SK-N-SH (cell line): ENCODE measurements around the gene OSBPL8. TPM values are rescaled to one million over a fixed set of nuclear protein-coding genes. Genes with fewer than 3 reads are reported as not detected.

Experiments
- CTCF ChIA-PET: fragments of 300-600, 350-600 bp; formaldehyde crosslinking; extraction: SDS; loops from one replicate; lab custom pipeline; 2021; lab: Yijun Ruan, JAX
- POLR2A ChIA-PET: fragments of 350-600 bp; sonication (Branson Sonifier 250); formaldehyde crosslinking; extraction: SDS; loops from one replicate; lab custom pipeline; 2020; ENCODE audit warnings: antibody characterized with exemption, inconsistent platforms; lab: Yijun Ruan, JAX
- DNase-seq: peaks from one replicate; pipeline ENCODE4 v3.0.0; 2012
- H2AFZ ChIP-seq: fragments of 200-600 bp; sonication (generic); 2 replicates; pipeline ENCODE4 v1.8.1; 2016; ENCODE audit warnings: antibody characterized with exemption, mild to moderate bottlenecking, low read depth
- H3F3A ChIP-seq: fragments of 200-600 bp; sonication (generic); replicated peaks from 2 replicates; pipeline ENCODE3; 2016; ENCODE audit warnings: antibody characterized with exemption, mild to moderate bottlenecking; ENCODE audit not compliant: insufficient read depth
- H3K27ac ChIP-seq, 2 experiments: fragments of 200-500 bp in 1 of 2; fragments of 200-600 bp in 1 of 2; sonication (Bioruptor generic) in 1 of 2; sonication (generic), shearing (Covaris generic) in 1 of 2; 2 replicates each; pipeline versions ENCODE4 v1.5.1 to v1.6.1; 2014 to 2016; ENCODE audit warnings: low read depth in 2 of 2, inconsistent platforms in 1 of 2, low read length in 1 of 2, mild to moderate bottlenecking in 1 of 2, mixed read lengths in 1 of 2
- H3K27me3 ChIP-seq: fragments of 200-600 bp; sonication (generic), shearing (Covaris generic); 2 replicates; pipeline ENCODE4 v1.6.1; 2016; ENCODE audit warnings: mixed run types; ENCODE audit not compliant: insufficient read depth
- H3K36me3 ChIP-seq, 2 experiments: fragments of 200-500 bp in 1 of 2; fragments of 200-600 bp in 1 of 2; sonication (Bioruptor generic) in 1 of 2; sonication (generic) in 1 of 2; replicated peaks in 1 of 2; 2 replicates each; pipeline versions ENCODE3 to v1.5.1; 2014 to 2016; ENCODE audit warnings: low read length in 1 of 2, mild to moderate bottlenecking in 1 of 2; ENCODE audit not compliant: insufficient read depth in 2 of 2, control insufficient read depth in 1 of 2
- H3K4me1 ChIP-seq, 2 experiments: fragments of 200-500 bp in 1 of 2; fragments of 200-600 bp in 1 of 2; sonication (Bioruptor generic) in 1 of 2; sonication (generic), shearing (Covaris generic) in 1 of 2; 2 replicates each; pipeline versions ENCODE4 v1.5.1 to v1.6.1; 2014 to 2016; ENCODE audit warnings: low read depth in 1 of 2, low read length in 1 of 2, mixed run types in 1 of 2; ENCODE audit not compliant: insufficient read depth in 2 of 2, control insufficient read depth in 1 of 2
- H3K4me2 ChIP-seq: fragments of 200-600 bp; sonication (generic), shearing (Covaris generic); 2 replicates; pipeline ENCODE4 v1.6.1; 2017; ENCODE audit warnings: mixed run types
- H3K4me3 ChIP-seq, 2 experiments: fragments of 200-500 bp in 1 of 2; fragments of 200-600 bp in 1 of 2; sonication (Bioruptor generic) in 1 of 2; sonication (generic), shearing (Covaris generic) in 1 of 2; 2 replicates each; pipeline versions ENCODE4 v1.5.1 to v1.8.1; 2014 to 2016; ENCODE audit warnings: low read depth in 2 of 2, inconsistent platforms in 1 of 2, low read length in 1 of 2, mild to moderate bottlenecking in 1 of 2, mixed read lengths in 1 of 2, moderate library complexity in 1 of 2
- H3K79me2 ChIP-seq: fragments of 200-600 bp; sonication (generic); 2 replicates; pipeline ENCODE4 v1.8.1; 2017; ENCODE audit warnings: mild to moderate bottlenecking; ENCODE audit not compliant: insufficient read depth
- H3K9ac ChIP-seq: fragments of 200-600 bp; sonication (generic); 2 replicates; pipeline ENCODE4 v1.6.1; 2017; ENCODE audit warnings: mixed run types
- H3K9me2 ChIP-seq: fragments of 200-600 bp; sonication (generic); 2 replicates; pipeline ENCODE4 v1.6.1; 2017; ENCODE audit warnings: mixed run types
- H3K9me3 ChIP-seq: fragments of 200-600 bp; sonication (generic); 2 replicates; pipeline ENCODE4 v1.6.1; 2017; ENCODE audit warnings: mixed run types, mild to moderate bottlenecking, moderate library complexity
- H4K20me1 ChIP-seq: fragments of 200-600 bp; sonication (generic); 2 replicates; pipeline ENCODE4 v1.6.1; 2017; ENCODE audit warnings: mild to moderate bottlenecking, mixed run types; ENCODE audit not compliant: insufficient read depth
- CHD2 ChIP-seq: fragments of 150-350 bp; IDR thresholded peaks from 2 replicates; pipeline ENCODE4 v1.6.1; 2018; ENCODE audit warnings: low read length; ENCODE audit not compliant: partially characterized antibody
- ELF1 ChIP-seq: IDR thresholded peaks from 2 replicates; pipeline ENCODE4 v1.4.0; 2012
- EP300 ChIP-seq, 2 experiments: IDR thresholded peaks; 2 replicates each; pipeline versions ENCODE4 v1.4.0 to v1.6.1; 2012; ENCODE audit warnings: borderline replicate concordance in 1 of 2, low read depth in 1 of 2, low read length in 1 of 2
- EZH2phosphoT487 ChIP-seq: fragments of 200-600 bp; sonication (generic); IDR thresholded peaks from 2 replicates; pipeline ENCODE4 v1.6.1; 2017; ENCODE audit warnings: low read depth, mixed run types, mild to moderate bottlenecking, antibody characterized with exemption, moderate library complexity, borderline replicate concordance
- FOSL2 ChIP-seq: IDR thresholded peaks from 2 replicates; pipeline ENCODE4 v1.4.0; 2012; ENCODE audit warnings: low read depth, mild to moderate bottlenecking, moderate library complexity, borderline replicate concordance
- FOXJ3 ChIP-seq: sonication (generic); formaldehyde crosslinking; IDR thresholded peaks from 2 replicates; pipeline ENCODE4 v1.5.1; 2020; ENCODE audit warnings: mild to moderate bottlenecking, missing genetic modification reagents
- FOXM1 ChIP-seq: IDR thresholded peaks from 2 replicates; pipeline ENCODE4 v1.4.0; 2012; ENCODE audit warnings: low read depth, mild to moderate bottlenecking
- GABPA ChIP-seq: IDR thresholded peaks from 2 replicates; pipeline ENCODE4 v1.4.0; 2012; ENCODE audit warnings: low read depth, mild to moderate bottlenecking
- GATA2 ChIP-seq: sonication (generic); formaldehyde crosslinking; IDR thresholded peaks from 2 replicates; pipeline ENCODE4 v1.5.0; 2020; ENCODE audit warnings: mild to moderate bottlenecking, missing genetic modification reagents
- JUND ChIP-seq: IDR thresholded peaks from 2 replicates; pipeline ENCODE4 v1.4.0; 2012
- NFIC ChIP-seq: IDR thresholded peaks from 2 replicates; pipeline ENCODE4 v1.4.0; 2012; ENCODE audit warnings: borderline replicate concordance
- NRF1 ChIP-seq: IDR thresholded peaks from 2 replicates; pipeline ENCODE4 v1.6.1; 2012; ENCODE audit warnings: low read depth, mild to moderate bottlenecking, low read length
- POLR2AphosphoS5 ChIP-seq: IDR thresholded peaks from 2 replicates; pipeline ENCODE4 v1.6.1; 2012; ENCODE audit warnings: low read depth, low read length
- RXRA ChIP-seq: IDR thresholded peaks from 2 replicates; pipeline ENCODE4 v1.4.0; 2012; ENCODE audit warnings: low read depth, mild to moderate bottlenecking, borderline replicate concordance
- SIN3A ChIP-seq: IDR thresholded peaks from 2 replicates; pipeline ENCODE4 v1.6.1; 2012; ENCODE audit warnings: low read depth, mild to moderate bottlenecking, low read length, moderate library complexity, borderline replicate concordance
- SMC3 ChIP-seq: IDR thresholded peaks from 2 replicates; pipeline ENCODE4 v1.6.1; 2012; ENCODE audit warnings: low read depth, low read length, improper control_type of control experiment
- TAF1 ChIP-seq: IDR thresholded peaks from 2 replicates; pipeline ENCODE4 v1.6.1; 2012; ENCODE audit warnings: low read depth, mild to moderate bottlenecking, low read length, moderate library complexity, borderline replicate concordance
- YY1 ChIP-seq: IDR thresholded peaks from 2 replicates; pipeline ENCODE4 v1.4.0; 2012; ENCODE audit warnings: low read depth, mild to moderate bottlenecking
- WGBS: methylation state at CpG from one replicate; pipeline ENCODE4 v1.1.6; 2017; ENCODE audit warnings: low lambda C conversion rate; 5-methylcytosine and 5-hydroxymethylcytosine counted together
- polyA plus RNA-seq, 3 experiments: library from polyadenylated mRNA; depleted of rRNA; stranded (reverse); fragments of >200 nt; gene quantifications; 2 replicates each; pipeline ENCODE4 v1.2.3, GENCODE V29; 2012
- TF ChIP-seq, protein P1 (sequence below): fragments of 150-350 bp; IDR thresholded peaks from 2 replicates; pipeline ENCODE4 v1.6.1; 2016; ENCODE audit warnings: mild to moderate bottlenecking, low read depth, low read length
- TF ChIP-seq, protein P2 (sequence below): IDR thresholded peaks from 2 replicates; pipeline ENCODE4 v1.4.0; 2012; ENCODE audit warnings: low read depth, borderline replicate concordance
- TF ChIP-seq, protein P3 (sequence below): fragments of 200-600 bp; sonication (generic); IDR thresholded peaks from 2 replicates; pipeline ENCODE4 v1.6.1; 2017; ENCODE audit warnings: antibody characterized with exemption, mild to moderate bottlenecking, moderate library complexity
- TF ChIP-seq, protein P4 (sequence below): fragments of 150-350 bp; IDR thresholded peaks from 2 replicates; pipeline ENCODE4 v1.6.1; 2017; ENCODE audit warnings: antibody characterized with exemption, low read length, low read depth, borderline replicate concordance

Gene OSBPL8
- polyA plus RNA-seq, 1 of the 3 experiments (the other 2 are of a cell fraction) = 10.6 TPM

DNA sequence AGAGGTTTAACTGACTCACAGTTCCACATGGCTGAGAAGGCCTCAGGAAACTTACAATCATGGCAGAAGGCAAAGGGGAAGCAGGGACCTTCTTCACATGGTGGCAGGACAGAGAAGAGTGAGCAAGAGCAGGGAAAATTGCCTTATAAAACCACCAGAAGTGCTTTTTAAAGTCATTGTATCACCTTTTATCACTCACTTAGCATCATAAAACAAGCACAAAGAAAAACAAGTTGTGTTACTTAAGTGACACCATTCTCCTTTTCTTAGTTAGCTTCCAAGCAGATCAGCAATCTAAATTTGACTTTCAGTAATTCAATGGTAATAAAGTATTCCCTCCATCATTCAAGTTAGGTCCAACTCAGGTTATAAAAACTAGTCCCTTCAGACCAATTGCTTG, 28.5 kb downstream of the OSBPL8 start:
- no peak for DNase-seq
- Histone ChIP-seq H3K9me3 (no peaks in the 10 kb centered on the region), H2AFZ (no peak overlapping the region), H3K27ac (no peak overlapping the region), H3K79me2 (peaks cover 79% of the 10 kb centered on the region), H3K9me2 (no peaks in the 10 kb centered on the region), H3K36me3 (peaks cover 0 to 6% of the 10 kb centered on the region in 2 experiments), H4K20me1 (no peaks in the 10 kb centered on the region), H3F3A (no peaks in the 10 kb centered on the region)
- TF ChIP-seq RXRA = no peak
- no peak for TF ChIP-seq CHD2
- TF ChIP-seq POLR2AphosphoS5 = no peak
- no peak for TF ChIP-seq NRF1
- TF ChIP-seq, protein P1, sequence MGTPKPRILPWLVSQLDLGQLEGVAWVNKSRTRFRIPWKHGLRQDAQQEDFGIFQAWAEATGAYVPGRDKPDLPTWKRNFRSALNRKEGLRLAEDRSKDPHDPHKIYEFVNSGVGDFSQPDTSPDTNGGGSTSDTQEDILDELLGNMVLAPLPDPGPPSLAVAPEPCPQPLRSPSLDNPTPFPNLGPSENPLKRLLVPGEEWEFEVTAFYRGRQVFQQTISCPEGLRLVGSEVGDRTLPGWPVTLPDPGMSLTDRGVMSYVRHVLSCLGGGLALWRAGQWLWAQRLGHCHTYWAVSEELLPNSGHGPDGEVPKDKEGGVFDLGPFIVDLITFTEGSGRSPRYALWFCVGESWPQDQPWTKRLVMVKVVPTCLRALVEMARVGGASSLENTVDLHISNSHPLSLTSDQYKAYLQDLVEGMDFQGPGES = no peak
- TF ChIP-seq SMC3 = no peak
- TF ChIP-seq, all 33 proteins: peak for 0
- Histone ChIP-seq H3K4me2 (no peak overlapping the region), H3K9ac (no peak overlapping the region), H3K27me3 (no peaks in the 10 kb centered on the region), H3K4me3 (no peak overlapping the region), H3K4me1 (no peaks in the 10 kb centered on the region; a peak in 1 of 4 replicates)
- POLR2A ChIA-PET = no interaction called here
- CTCF ChIA-PET = no interaction called here

DNA sequence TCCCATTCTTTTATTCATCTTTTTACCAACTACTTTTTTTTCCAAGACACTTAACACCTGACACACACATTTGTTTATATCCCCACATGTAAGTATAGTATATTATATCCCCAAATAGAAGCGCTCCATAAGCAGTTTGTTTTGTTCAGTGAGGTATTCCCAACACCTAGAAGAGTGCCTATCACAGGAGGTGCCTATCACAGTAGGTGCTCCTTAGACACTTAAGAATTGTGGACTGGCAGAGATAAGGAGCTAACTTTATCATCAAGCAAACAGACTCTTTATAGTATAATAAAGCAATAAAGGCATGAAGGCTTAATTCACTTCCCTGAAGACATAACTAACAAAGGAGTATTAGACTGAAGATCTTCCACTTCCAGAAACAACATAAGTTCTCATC, 29.1 kb downstream of the OSBPL8 start:
- no peak for DNase-seq
- POLR2A ChIA-PET = no interaction called here

More for the DNA sequence above, 29.1 kb downstream of the OSBPL8 start:
- Histone ChIP-seq H2AFZ (no peak overlapping the region), H3K9me2 (no peaks in the 10 kb centered on the region), H3K4me3 (no peak overlapping the region), H3K36me3 (peaks cover 0 to 6% of the 10 kb centered on the region in 2 experiments), H3K9ac (no peak overlapping the region), H3K4me1 (no peaks in the 10 kb centered on the region; a peak in 1 of 4 replicates), H3F3A (no peaks in the 10 kb centered on the region), H4K20me1 (no peaks in the 10 kb centered on the region), H3K27me3 (no peaks in the 10 kb centered on the region), H3K9me3 (no peaks in the 10 kb centered on the region), H3K4me2 (no peak overlapping the region), H3K79me2 (peaks cover 79% of the 10 kb centered on the region), H3K27ac (no peak overlapping the region)
- CTCF ChIA-PET = no interaction called here
- 100% methylated on average over 1 of the region's 1 CpG for WGBS
- TF ChIP-seq CHD2 (no peak), FOSL2 (no peak), SMC3 (no peak), JUND (no peak), GABPA (no peak), EZH2phosphoT487 (no peak), YY1 (no peak), ELF1 (no peak), SIN3A (no peak), EP300 (IDR thresholded peaks at IDR 0.05; ENCODE audit: borderline replicate concordance in 1 of 2, low read depth in 1 of 2, low read length in 1 of 2) (no peak), GATA2 (CRISPR knock-in tag) (no peak), FOXM1 (no peak), NRF1 (no peak), FOXJ3 (no peak), NFIC (no peak), TAF1 (no peak)
- TF ChIP-seq, protein P2, sequence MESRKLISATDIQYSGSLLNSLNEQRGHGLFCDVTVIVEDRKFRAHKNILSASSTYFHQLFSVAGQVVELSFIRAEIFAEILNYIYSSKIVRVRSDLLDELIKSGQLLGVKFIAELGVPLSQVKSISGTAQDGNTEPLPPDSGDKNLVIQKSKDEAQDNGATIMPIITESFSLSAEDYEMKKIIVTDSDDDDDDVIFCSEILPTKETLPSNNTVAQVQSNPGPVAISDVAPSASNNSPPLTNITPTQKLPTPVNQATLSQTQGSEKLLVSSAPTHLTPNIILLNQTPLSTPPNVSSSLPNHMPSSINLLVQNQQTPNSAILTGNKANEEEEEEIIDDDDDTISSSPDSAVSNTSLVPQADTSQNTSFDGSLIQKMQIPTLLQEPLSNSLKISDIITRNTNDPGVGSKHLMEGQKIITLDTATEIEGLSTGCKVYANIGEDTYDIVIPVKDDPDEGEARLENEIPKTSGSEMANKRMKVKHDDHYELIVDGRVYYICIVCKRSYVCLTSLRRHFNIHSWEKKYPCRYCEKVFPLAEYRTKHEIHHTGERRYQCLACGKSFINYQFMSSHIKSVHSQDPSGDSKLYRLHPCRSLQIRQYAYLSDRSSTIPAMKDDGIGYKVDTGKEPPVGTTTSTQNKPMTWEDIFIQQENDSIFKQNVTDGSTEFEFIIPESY = no peak
- TF ChIP-seq, protein P3, sequence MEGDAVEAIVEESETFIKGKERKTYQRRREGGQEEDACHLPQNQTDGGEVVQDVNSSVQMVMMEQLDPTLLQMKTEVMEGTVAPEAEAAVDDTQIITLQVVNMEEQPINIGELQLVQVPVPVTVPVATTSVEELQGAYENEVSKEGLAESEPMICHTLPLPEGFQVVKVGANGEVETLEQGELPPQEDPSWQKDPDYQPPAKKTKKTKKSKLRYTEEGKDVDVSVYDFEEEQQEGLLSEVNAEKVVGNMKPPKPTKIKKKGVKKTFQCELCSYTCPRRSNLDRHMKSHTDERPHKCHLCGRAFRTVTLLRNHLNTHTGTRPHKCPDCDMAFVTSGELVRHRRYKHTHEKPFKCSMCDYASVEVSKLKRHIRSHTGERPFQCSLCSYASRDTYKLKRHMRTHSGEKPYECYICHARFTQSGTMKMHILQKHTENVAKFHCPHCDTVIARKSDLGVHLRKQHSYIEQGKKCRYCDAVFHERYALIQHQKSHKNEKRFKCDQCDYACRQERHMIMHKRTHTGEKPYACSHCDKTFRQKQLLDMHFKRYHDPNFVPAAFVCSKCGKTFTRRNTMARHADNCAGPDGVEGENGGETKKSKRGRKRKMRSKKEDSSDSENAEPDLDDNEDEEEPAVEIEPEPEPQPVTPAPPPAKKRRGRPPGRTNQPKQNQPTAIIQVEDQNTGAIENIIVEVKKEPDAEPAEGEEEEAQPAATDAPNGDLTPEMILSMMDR = no peak
- TF ChIP-seq, protein P1 = no peak
- TF ChIP-seq, protein P4, sequence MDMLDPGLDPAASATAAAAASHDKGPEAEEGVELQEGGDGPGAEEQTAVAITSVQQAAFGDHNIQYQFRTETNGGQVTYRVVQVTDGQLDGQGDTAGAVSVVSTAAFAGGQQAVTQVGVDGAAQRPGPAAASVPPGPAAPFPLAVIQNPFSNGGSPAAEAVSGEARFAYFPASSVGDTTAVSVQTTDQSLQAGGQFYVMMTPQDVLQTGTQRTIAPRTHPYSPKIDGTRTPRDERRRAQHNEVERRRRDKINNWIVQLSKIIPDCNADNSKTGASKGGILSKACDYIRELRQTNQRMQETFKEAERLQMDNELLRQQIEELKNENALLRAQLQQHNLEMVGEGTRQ = no peak
